ENCODE measurements around the gene ASB2.

DNA sequence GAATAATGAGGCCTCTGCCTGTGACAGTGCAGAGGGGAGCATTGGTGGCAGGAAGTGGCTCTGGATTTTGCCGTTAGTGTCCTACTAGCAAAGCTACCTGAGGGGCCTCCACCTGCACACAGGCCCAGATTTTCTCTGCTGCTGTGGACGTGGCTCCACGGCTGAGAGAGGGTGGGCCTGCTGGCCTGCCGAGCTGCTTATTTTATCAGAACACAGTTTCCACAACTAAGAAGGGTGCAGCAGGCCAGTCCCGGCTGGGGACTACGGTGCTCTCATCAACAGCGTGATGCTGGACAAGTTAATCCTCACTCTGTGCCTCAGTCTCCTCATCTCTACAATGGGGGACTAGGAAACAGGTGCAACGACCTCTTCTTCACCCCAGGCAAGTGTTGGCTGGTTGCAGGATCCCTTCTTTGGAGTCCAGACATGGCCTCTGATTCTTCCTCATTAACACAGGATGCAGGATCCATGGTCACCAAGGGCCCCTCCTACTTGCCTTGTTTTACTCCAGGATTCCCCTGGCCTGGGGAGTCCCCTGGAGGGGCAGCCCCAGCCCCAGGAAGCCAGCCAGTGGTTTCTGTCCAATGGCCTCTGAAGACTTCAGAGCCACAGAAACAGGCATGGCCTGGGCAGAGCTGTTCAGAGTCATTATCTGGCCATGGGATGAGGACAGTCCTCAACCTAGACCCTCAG, 45.9 kb downstream of the ASB2 start:
- TF ChIP-seq, protein P1, sequence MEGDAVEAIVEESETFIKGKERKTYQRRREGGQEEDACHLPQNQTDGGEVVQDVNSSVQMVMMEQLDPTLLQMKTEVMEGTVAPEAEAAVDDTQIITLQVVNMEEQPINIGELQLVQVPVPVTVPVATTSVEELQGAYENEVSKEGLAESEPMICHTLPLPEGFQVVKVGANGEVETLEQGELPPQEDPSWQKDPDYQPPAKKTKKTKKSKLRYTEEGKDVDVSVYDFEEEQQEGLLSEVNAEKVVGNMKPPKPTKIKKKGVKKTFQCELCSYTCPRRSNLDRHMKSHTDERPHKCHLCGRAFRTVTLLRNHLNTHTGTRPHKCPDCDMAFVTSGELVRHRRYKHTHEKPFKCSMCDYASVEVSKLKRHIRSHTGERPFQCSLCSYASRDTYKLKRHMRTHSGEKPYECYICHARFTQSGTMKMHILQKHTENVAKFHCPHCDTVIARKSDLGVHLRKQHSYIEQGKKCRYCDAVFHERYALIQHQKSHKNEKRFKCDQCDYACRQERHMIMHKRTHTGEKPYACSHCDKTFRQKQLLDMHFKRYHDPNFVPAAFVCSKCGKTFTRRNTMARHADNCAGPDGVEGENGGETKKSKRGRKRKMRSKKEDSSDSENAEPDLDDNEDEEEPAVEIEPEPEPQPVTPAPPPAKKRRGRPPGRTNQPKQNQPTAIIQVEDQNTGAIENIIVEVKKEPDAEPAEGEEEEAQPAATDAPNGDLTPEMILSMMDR (IDR thresholded peaks at IDR 0.05; ENCODE audit: insufficient read depth, low read length): no peak
- TF ChIP-seq GABPA (IDR thresholded peaks at IDR 0.05; ENCODE audit: low read depth) (no peak), SPI1 (IDR thresholded peaks at IDR 0.05; ENCODE audit: borderline replicate concordance, low read depth) (no peak)
- TF ChIP-seq, protein P2, sequence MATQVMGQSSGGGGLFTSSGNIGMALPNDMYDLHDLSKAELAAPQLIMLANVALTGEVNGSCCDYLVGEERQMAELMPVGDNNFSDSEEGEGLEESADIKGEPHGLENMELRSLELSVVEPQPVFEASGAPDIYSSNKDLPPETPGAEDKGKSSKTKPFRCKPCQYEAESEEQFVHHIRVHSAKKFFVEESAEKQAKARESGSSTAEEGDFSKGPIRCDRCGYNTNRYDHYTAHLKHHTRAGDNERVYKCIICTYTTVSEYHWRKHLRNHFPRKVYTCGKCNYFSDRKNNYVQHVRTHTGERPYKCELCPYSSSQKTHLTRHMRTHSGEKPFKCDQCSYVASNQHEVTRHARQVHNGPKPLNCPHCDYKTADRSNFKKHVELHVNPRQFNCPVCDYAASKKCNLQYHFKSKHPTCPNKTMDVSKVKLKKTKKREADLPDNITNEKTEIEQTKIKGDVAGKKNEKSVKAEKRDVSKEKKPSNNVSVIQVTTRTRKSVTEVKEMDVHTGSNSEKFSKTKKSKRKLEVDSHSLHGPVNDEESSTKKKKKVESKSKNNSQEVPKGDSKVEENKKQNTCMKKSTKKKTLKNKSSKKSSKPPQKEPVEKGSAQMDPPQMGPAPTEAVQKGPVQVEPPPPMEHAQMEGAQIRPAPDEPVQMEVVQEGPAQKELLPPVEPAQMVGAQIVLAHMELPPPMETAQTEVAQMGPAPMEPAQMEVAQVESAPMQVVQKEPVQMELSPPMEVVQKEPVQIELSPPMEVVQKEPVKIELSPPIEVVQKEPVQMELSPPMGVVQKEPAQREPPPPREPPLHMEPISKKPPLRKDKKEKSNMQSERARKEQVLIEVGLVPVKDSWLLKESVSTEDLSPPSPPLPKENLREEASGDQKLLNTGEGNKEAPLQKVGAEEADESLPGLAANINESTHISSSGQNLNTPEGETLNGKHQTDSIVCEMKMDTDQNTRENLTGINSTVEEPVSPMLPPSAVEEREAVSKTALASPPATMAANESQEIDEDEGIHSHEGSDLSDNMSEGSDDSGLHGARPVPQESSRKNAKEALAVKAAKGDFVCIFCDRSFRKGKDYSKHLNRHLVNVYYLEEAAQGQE (IDR thresholded peaks at IDR 0.05; ENCODE audit: insufficient replicate concordance, low read depth): no peak

All from HL-60 (cell line).